HG03442 (cell line): Measurements from ENCODE around the gene LTBP1.

Experiments used
- ATAC-seq: cut with Tn5 transposase; IDR thresholded peaks from one replicate; pipeline ENCODE4 v1.9.1; 2021; ENCODE audit warnings: mild to moderate bottlenecking, moderate library complexity; ENCODE audit not compliant: unreplicated experiment

LTBP1 gene

GRCh38 chr2:33395655-33396249 is 449.0 kb downstream of the LTBP1 start:
- ATAC-seq = no peak

GRCh38 chr2:33404321-33404720 is 457.6 kb downstream of the LTBP1 start:
- no peak for ATAC-seq

GRCh38 chr2:33406622-33407021 is 459.9 kb downstream of the LTBP1 start:
- ATAC-seq = no peak

GRCh38 chr2:33408109-33408508 is 461.4 kb downstream of the LTBP1 start:
- ATAC-seq = no peak

- no peak for ATAC-seq
Observed at GRCh38 chr2:33409417-33409955, 462.7 kb downstream of the LTBP1 start.

GRCh38 chr2:33411765-33412164 is 465.0 kb downstream of the LTBP1 start:
- ATAC-seq = no peak

- no peak for ATAC-seq
Observed at GRCh38 chr2:33412920-33413319, 466.2 kb downstream of the LTBP1 start.

GRCh38 chr2:33419581-33420200 is 472.9 kb downstream of the LTBP1 start:
- no peak for ATAC-seq

GRCh38 chr2:33420726-33421125 is 474.0 kb downstream of the LTBP1 start:
- no peak for ATAC-seq

- no peak for ATAC-seq
Observed at GRCh38 chr2:33421820-33422219, 475.1 kb downstream of the LTBP1 start.

- ATAC-seq = no peak
Observed at GRCh38 chr2:33425161-33425560, 478.4 kb downstream of the LTBP1 start.

GRCh38 chr2:33425586-33426031 is 478.9 kb downstream of the LTBP1 start:
- ATAC-seq = no peak

- no peak for ATAC-seq
Observed at GRCh38 chr2:33426666-33427231, 480.0 kb downstream of the LTBP1 start.

GRCh38 chr2:33430077-33430476 is 483.3 kb downstream of the LTBP1 start:
- ATAC-seq = no peak

GRCh38 chr2:33430856-33431255 is 484.1 kb downstream of the LTBP1 start:
- no peak for ATAC-seq

- no peak for ATAC-seq
Observed at GRCh38 chr2:33432871-33433270, 486.1 kb downstream of the LTBP1 start.

GRCh38 chr2:33433279-33434235 is 486.8 kb downstream of the LTBP1 start:
- ATAC-seq = no peak

GRCh38 chr2:33435518-33435917 is 488.8 kb downstream of the LTBP1 start:
- ATAC-seq = no peak

- ATAC-seq = no peak
Observed at GRCh38 chr2:33436083-33436482, 489.3 kb downstream of the LTBP1 start.

- ATAC-seq = no peak
Observed at GRCh38 chr2:33437297-33437696, 490.5 kb downstream of the LTBP1 start.

- ATAC-seq = no peak
Observed at GRCh38 chr2:33437815-33438214, 491.1 kb downstream of the LTBP1 start.
